Common myeloid progenitor, CD34-positive (primary cell): Measurements from ENCODE around the gene SORCS3.

Source experiments
- CTCF ChIA-PET: fragments of 350-600 bp; sonication (Branson Sonifier 250); formaldehyde crosslinking; loops from one replicate; lab custom pipeline; 2021; ENCODE audit warnings: antibody characterized with exemption; lab: Charles Lee
- POLR2A ChIA-PET: fragments of 350-600 bp; sonication (Branson Sonifier 250); formaldehyde crosslinking; loops from one replicate; lab custom pipeline; 2021; ENCODE audit warnings: antibody characterized with exemption; lab: Charles Lee
- DNase-seq, 3 donors: peaks; one replicate each; pipeline versions ENCODE4 v3.0.0 to v3.0.0-alpha.2; 2013
- H3K27ac ChIP-seq, 2 experiments: 1 replicate in 1 of 2; 2 replicates in 1 of 2; pipeline ENCODE4 v1.7.0; 2013; ENCODE audit warnings: inconsistent platforms in 2 of 2, low read length in 2 of 2, mild to moderate bottlenecking in 2 of 2, low read depth in 1 of 2, moderate library complexity in 1 of 2; ENCODE audit not compliant: severe bottlenecking in 2 of 2, insufficient read depth in 1 of 2, poor library complexity in 1 of 2
- H3K27me3 ChIP-seq, 5 experiments: replicated peaks in 2 of 5; 1 replicate in 3 of 5; 2 replicates in 2 of 5; pipeline versions ENCODE4 v1.6.1 to v1.7.0; 2013; ENCODE audit warnings: low read length in 4 of 5, mild to moderate bottlenecking in 2 of 5, moderate library complexity in 2 of 5, inconsistent platforms in 1 of 5; ENCODE audit not compliant: insufficient read depth in 5 of 5, control insufficient read depth in 4 of 5
- H3K36me3 ChIP-seq, 4 experiments: 1 replicate in 2 of 4; 2 replicates in 2 of 4; pipeline versions ENCODE4 v1.6.1 to v1.7.0; 2013; ENCODE audit warnings: low read length in 3 of 4, control low read depth in 1 of 4, mild to moderate bottlenecking in 1 of 4; ENCODE audit not compliant: control insufficient read depth in 4 of 4, insufficient read depth in 4 of 4
- H3K4me1 ChIP-seq, 4 experiments: 1 replicate in 3 of 4; 2 replicates in 1 of 4; pipeline versions ENCODE4 v1.6.1 to v1.7.1; 2013; ENCODE audit warnings: low read length in 3 of 4, mild to moderate bottlenecking in 3 of 4, control low read depth in 1 of 4, inconsistent platforms in 1 of 4, moderate library complexity in 1 of 4; ENCODE audit not compliant: control insufficient read depth in 4 of 4, insufficient read depth in 4 of 4; ENCODE audit errors: control extremely low read depth in 1 of 4
- H3K4me3 ChIP-seq, 7 experiments: 1 replicate in 4 of 7; 2 replicates in 3 of 7; pipeline versions ENCODE4 v1.5.1 to v1.7.0; 2013; ENCODE audit warnings: mild to moderate bottlenecking in 7 of 7, low read length in 6 of 7, moderate library complexity in 6 of 7, inconsistent platforms in 2 of 7, low read depth in 2 of 7, control low read depth in 1 of 7; ENCODE audit not compliant: insufficient read depth in 4 of 7, control insufficient read depth in 1 of 7; ENCODE audit errors: extremely low read depth in 1 of 7
- H3K9me3 ChIP-seq, 5 experiments: 1 replicate in 4 of 5; 2 replicates in 1 of 5; pipeline versions ENCODE4 v1.6.1 to v1.7.1; 2013; ENCODE audit warnings: low read length in 4 of 5, mild to moderate bottlenecking in 2 of 5, inconsistent platforms in 1 of 5, low read depth in 1 of 5, moderate library complexity in 1 of 5; ENCODE audit not compliant: control insufficient read depth in 4 of 5, insufficient read depth in 2 of 5; ENCODE audit errors: control extremely low read depth in 1 of 5
- WGBS: methylation state at CpG from one replicate; pipeline ENCODE4 v1.1.5; 2013; ENCODE audit not compliant: insufficient coverage; 5-methylcytosine and 5-hydroxymethylcytosine counted together

The SORCS3 gene

DNA sequence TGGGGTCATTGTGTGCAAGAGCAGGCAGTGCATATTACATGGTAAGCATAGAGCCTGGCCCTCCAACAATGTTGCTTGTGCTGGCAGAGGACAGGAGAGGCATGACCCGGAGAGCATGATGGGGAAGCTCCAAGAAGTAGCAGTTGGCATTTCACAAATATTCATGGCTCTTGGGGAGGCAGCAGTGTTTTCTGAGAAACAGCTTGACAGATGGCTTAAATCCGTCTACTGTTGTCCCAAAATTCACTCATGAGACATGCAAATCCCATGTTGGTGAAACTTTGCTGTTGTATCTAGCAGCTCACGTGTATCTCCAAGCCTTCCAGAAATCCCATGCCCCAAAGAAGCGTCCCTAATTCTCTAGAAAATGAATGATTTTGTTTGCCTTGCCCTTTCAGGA, 487.0 kb downstream of the SORCS3 start:
- Histone ChIP-seq H3K4me1 (no peaks in the 10 kb centered on the region), H3K36me3 (no peaks in the 10 kb centered on the region), H3K27me3 (no peaks in the 10 kb centered on the region), H3K27ac (no peak overlapping the region), H3K9me3 (no peaks in the 10 kb centered on the region), H3K4me3 (no peak overlapping the region)
- ChIA-PET POLR2A (no interaction called here), CTCF (no interaction called here)
- WGBS: 91% methylated on average over 2 of the region's 4 CpGs
- no peak for DNase-seq

GRCh38 chr10:105138358-105138757, 497.3 kb downstream of the SORCS3 start:
- Histone ChIP-seq H3K27ac (no peak overlapping the region), H3K4me3 (no peak overlapping the region), H3K27me3 (no peaks in the 10 kb centered on the region), H3K4me1 (no peaks in the 10 kb centered on the region), H3K9me3 (no peaks in the 10 kb centered on the region), H3K36me3 (no peaks in the 10 kb centered on the region)
- DNase-seq: no peak
- 94% methylated on average over 2 of the region's 3 CpGs for WGBS
- CTCF ChIA-PET: no interaction called here
- POLR2A ChIA-PET: no interaction called here

DNA sequence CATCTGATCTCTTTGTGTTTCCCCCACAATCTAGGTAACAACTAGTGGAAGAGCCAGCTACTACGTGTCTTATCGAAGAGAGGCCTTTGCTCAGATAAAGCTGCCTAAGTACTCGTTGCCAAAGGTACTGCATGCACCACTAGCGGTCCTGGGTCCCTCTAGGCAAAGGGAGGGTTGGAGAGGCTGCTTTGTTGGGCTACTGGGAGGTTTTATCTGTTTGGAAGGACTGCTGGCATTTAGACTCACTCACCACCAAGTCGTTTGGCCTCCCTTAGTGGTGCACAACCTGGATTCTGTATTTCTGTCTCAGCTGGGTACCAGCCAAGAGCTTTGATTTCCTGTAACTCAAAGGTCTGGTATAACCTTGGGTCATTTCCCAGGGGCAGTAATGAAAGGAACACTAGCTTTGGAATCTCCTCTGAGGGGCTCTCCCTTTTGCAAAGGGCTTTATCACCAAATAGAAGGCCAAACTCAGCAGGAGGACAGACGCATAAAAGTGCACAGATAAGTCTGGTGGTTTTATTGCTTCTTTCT, 498.3 kb downstream of the SORCS3 start:
- POLR2A ChIA-PET: no interaction called here
- CTCF ChIA-PET: no interaction called here

GRCh38 chr10:105140600-105140999, 499.5 kb downstream of the SORCS3 start:
- WGBS: 69% methylated on average over 3 of the region's 3 CpGs
- POLR2A ChIA-PET: no interaction called here

More for the DNA sequence above, 498.3 kb downstream of the SORCS3 start:
- Histone ChIP-seq H3K4me1 (no peaks in the 10 kb centered on the region), H3K36me3 (no peaks in the 10 kb centered on the region), H3K27ac (no peak overlapping the region), H3K4me3 (no peak overlapping the region), H3K9me3 (no peaks in the 10 kb centered on the region), H3K27me3 (no peaks in the 10 kb centered on the region)
- no peak for DNase-seq
- WGBS: 81% methylated on average over 2 of the region's 6 CpGs

GRCh38 chr10:105145711-105146110, 504.6 kb downstream of the SORCS3 start:
- ChIA-PET POLR2A (no interaction called here), CTCF (no interaction called here)
- no peaks in the 10 kb centered on the region for H3K36me3 ChIP-seq
- no peaks in the 10 kb centered on the region for H3K4me1 ChIP-seq
- H3K9me3 ChIP-seq: no peaks in the 10 kb centered on the region
- H3K27me3 ChIP-seq: no peaks in the 10 kb centered on the region
- 67% methylated on average over 1 of the region's 2 CpGs for WGBS
- no peak overlapping the region for H3K27ac ChIP-seq
- no peak overlapping the region for H3K4me3 ChIP-seq
- DNase-seq: no peak

More at GRCh38 chr10:105140600-105140999, 499.5 kb downstream of the SORCS3 start:
- no peak overlapping the region for H3K27ac ChIP-seq
- CTCF ChIA-PET: no interaction called here
- H3K4me3 ChIP-seq: no peak overlapping the region
- H3K36me3 ChIP-seq: no peaks in the 10 kb centered on the region
- no peak for DNase-seq
- H3K9me3 ChIP-seq: no peaks in the 10 kb centered on the region
- no peaks in the 10 kb centered on the region for H3K4me1 ChIP-seq
- H3K27me3 ChIP-seq: no peaks in the 10 kb centered on the region

DNA sequence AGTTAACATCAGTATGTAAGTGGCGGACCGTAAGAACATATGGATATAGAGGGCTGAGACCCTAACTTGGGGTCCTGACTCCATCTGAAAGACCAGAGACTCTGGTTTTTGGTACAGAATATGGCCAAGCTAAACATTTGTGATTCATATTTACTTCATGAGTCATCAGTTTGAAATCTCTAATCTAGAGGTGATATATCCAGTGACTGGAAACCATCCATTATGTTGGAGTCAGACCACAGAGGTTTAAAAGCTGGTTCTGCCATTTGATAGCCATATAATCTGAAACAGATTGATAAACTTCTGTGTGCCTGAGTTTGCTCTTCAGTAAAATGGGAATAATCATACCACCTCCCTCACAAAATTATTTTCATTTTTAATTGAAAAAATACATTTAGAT, 505.3 kb downstream of the SORCS3 start:
- POLR2A ChIA-PET: no interaction called here
- 100% methylated on average over 2 of the region's 2 CpGs for WGBS
- Histone ChIP-seq H3K27ac (no peak overlapping the region), H3K4me1 (no peaks in the 10 kb centered on the region), H3K4me3 (no peak overlapping the region), H3K36me3 (no peaks in the 10 kb centered on the region), H3K27me3 (no peaks in the 10 kb centered on the region), H3K9me3 (no peaks in the 10 kb centered on the region)
- DNase-seq: no peak
- CTCF ChIA-PET: no interaction called here

DNA sequence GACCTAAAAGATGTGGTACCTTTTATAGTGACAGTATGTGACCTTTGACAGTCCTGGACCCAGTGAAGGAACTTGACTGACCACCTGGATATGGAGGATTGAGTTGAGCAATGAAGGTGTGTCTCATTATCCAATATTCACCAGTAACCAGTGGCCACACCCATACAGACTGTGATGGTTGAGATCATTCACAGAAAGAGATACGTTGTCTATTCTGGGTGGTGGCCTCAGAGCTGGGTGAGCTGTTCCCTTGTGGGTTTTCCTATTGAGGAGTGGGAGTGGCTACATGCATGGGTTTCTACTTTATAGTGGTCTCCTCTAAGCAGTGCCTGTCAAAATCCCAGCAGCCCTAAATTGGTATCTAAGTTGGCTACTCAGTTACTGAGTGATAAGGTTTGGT, 507.4 kb downstream of the SORCS3 start:
- H3K27me3 ChIP-seq: no peaks in the 10 kb centered on the region
- POLR2A ChIA-PET: no interaction called here
- H3K4me1 ChIP-seq: no peaks in the 10 kb centered on the region
- H3K4me3 ChIP-seq: no peak overlapping the region
- H3K36me3 ChIP-seq: no peaks in the 10 kb centered on the region
- no peak overlapping the region for H3K27ac ChIP-seq
- DNase-seq: no peak
- no peaks in the 10 kb centered on the region for H3K9me3 ChIP-seq
- WGBS: 33% methylated on average over 1 of the region's 1 CpG
- CTCF ChIA-PET: no interaction called here
